LNCaP clone FGC (cell line): ENCODE data around the gene BFSP1.

Experiments used
- DNase-seq: peaks from one replicate; pipeline ENCODE4 v3.0.0-alpha.2; 2011; ENCODE audit warnings: low read depth
- H3K4me3 ChIP-seq: 2 replicates; pipeline ENCODE4 v1.5.1; 2011; ENCODE audit warnings: mild to moderate bottlenecking, low read depth, low read length, control low read depth
- TF ChIP-seq, protein P1 (sequence below): IDR thresholded peaks from 2 replicates; pipeline ENCODE4 v1.5.1; 2012; ENCODE audit warnings: mild to moderate bottlenecking; ENCODE audit not compliant: control insufficient read depth, insufficient read depth; ENCODE audit errors: extremely low read depth

BFSP1 gene

DNA sequence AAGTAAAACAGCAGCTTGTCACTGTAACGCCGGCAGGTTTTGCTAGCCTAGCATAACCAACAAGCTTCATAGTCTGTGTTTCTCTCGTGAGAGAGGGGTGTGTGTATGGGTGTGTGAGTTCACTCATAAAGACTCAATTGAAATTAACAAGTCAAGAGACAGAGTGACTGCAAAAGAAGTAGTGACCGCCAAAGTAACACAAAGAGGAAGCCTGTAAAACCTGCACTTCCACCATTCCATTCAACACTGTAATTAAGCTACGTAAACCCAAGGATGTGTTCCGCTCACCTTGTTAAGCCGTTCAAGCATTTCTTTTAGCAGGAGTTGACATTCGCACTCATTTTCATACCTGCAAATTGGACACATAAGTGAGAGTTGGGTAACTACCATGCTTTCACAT, 6.6 kb downstream of the BFSP1 start:
- DNase-seq: no peak
- TF ChIP-seq, protein P1, sequence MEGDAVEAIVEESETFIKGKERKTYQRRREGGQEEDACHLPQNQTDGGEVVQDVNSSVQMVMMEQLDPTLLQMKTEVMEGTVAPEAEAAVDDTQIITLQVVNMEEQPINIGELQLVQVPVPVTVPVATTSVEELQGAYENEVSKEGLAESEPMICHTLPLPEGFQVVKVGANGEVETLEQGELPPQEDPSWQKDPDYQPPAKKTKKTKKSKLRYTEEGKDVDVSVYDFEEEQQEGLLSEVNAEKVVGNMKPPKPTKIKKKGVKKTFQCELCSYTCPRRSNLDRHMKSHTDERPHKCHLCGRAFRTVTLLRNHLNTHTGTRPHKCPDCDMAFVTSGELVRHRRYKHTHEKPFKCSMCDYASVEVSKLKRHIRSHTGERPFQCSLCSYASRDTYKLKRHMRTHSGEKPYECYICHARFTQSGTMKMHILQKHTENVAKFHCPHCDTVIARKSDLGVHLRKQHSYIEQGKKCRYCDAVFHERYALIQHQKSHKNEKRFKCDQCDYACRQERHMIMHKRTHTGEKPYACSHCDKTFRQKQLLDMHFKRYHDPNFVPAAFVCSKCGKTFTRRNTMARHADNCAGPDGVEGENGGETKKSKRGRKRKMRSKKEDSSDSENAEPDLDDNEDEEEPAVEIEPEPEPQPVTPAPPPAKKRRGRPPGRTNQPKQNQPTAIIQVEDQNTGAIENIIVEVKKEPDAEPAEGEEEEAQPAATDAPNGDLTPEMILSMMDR: no peak
- H3K4me3 ChIP-seq: no peak overlapping the region

- no peak overlapping the region for H3K4me3 ChIP-seq
- TF ChIP-seq, protein P1: no peak
- no peak for DNase-seq
These were observed 7.9 kb downstream of the BFSP1 start for GRCh38 chr20:17523326-17523725.

DNA sequence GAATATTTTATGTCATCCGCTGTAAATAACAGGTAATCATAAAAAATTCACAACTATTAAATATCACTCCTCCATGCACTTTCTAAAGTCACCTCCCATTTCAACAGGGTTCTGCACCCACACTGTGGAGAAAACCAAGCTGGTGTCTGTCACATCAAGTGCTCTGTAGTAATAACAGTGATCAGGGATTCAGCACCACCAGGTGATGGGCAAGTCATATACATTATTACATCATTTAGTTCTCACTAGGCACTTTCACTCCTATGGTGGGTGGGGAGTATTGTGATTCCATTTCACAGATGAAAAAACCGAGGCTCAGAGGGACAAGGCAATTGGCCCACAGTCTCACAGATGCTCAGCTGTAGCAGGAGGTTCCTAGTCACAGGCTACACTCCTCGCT, 8.7 kb downstream of the BFSP1 start:
- no peak for DNase-seq
- TF ChIP-seq, protein P1: no peak
- no peak overlapping the region for H3K4me3 ChIP-seq

- H3K4me3 ChIP-seq: no peak overlapping the region
- DNase-seq: no peak
- TF ChIP-seq, protein P1: no peak
These were observed 10.6 kb downstream of the BFSP1 start for GRCh38 chr20:17520583-17520982.

GRCh38 chr20:17519606-17520285, 11.4 kb downstream of the BFSP1 start:
- no peak overlapping the region for H3K4me3 ChIP-seq
- DNase-seq: no peak
- TF ChIP-seq, protein P1: no peak

DNA sequence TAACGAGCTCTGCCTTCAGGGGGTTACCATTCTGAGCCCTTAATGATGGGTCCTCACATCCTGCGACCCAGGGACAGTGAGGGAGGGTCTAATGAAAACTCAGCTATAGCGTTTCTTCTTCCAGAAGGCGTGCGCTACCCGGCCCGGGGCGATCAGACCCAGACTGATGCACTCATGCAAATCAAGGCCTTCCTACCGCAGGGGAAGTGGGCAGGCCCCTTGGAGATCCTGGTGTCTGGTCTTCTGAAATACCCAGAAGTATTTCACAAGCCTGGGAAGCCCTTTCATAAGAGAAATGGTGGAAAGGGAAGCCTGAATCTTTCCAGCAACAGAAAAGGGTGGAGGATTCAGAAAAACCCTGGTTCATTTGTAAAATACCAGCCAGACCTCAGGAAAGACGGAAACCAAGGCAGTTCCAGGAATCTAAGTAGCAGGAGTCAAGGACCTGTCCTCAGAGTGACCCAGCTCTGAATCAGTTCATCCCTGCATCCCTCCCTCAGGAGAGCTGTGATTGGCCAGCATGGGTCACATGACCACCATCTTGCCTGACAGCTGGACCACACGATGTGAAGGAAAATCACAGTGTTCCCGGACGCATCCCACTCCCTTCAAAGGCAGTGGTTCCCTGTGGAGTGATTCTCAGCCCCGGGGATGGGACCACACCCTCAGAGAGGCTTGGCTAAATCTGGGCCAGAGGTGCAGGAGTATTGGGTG, 12.7 kb downstream of the BFSP1 start:
- TF ChIP-seq, protein P1: no peak
- H3K4me3 ChIP-seq: no peak overlapping the region
- no peak for DNase-seq
